ENCODE results near the gene RSPO4.

Gene RSPO4

GRCh38 chr20:946826-947225, 55.3 kb downstream of the RSPO4 start:
- H3K79me2 ChIP-seq (ENCODE audit: insufficient read depth, low read depth), result no peaks in the 10 kb centered on the region
- no peak overlapping the region for H3K4me3 ChIP-seq (IDR thresholded peaks at IDR 0.05; ENCODE audit: insufficient read depth, low read depth, low read length)
- H3K27me3 ChIP-seq (ENCODE audit: insufficient read depth, low read depth), result no peaks in the 10 kb centered on the region
- no peaks in the 10 kb centered on the region for H3K4me1 ChIP-seq (ENCODE audit: low read depth, poor library complexity, severe bottlenecking)
- H3K27ac ChIP-seq, result no peak overlapping the region
- no peaks in the 10 kb centered on the region for H3K36me3 ChIP-seq (ENCODE audit: insufficient read depth)
- H3K4me2 ChIP-seq, result no peak overlapping the region
- no peak overlapping the region for H2AFZ ChIP-seq (ENCODE audit: low read depth)
- no peak overlapping the region for H3K9ac ChIP-seq
- TF ChIP-seq CTCF (conservative IDR thresholded peaks at IDR 0.05; ENCODE audit: low read depth, low read length), result no peak
- H4K20me1 ChIP-seq (ENCODE audit: insufficient read depth), result no peaks in the 10 kb centered on the region

GRCh38 chr20:945841-946240, 56.3 kb downstream of the RSPO4 start:
- H3K27me3 ChIP-seq (ENCODE audit: insufficient read depth, low read depth), result no peaks in the 10 kb centered on the region
- TF ChIP-seq CTCF (conservative IDR thresholded peaks at IDR 0.05; ENCODE audit: low read depth, low read length), result no peak
- H3K4me3 ChIP-seq (IDR thresholded peaks at IDR 0.05; ENCODE audit: insufficient read depth, low read depth, low read length), result no peak overlapping the region
- H3K9ac ChIP-seq, result no peak overlapping the region
- H3K4me1 ChIP-seq (ENCODE audit: low read depth, poor library complexity, severe bottlenecking), result no peaks in the 10 kb centered on the region
- no peak overlapping the region for H2AFZ ChIP-seq (ENCODE audit: low read depth)
- H4K20me1 ChIP-seq (ENCODE audit: insufficient read depth), result no peaks in the 10 kb centered on the region
- H3K36me3 ChIP-seq (ENCODE audit: insufficient read depth), result no peaks in the 10 kb centered on the region
- H3K27ac ChIP-seq, result no peak overlapping the region
- H3K4me2 ChIP-seq, result no peak overlapping the region
- no peaks in the 10 kb centered on the region for H3K79me2 ChIP-seq (ENCODE audit: insufficient read depth, low read depth)

- no peak overlapping the region for H3K4me2 ChIP-seq
- no peak overlapping the region for H2AFZ ChIP-seq (ENCODE audit: low read depth)
- no peak for TF ChIP-seq CTCF (conservative IDR thresholded peaks at IDR 0.05; ENCODE audit: low read depth, low read length)
- H3K27me3 ChIP-seq (ENCODE audit: insufficient read depth, low read depth), result no peaks in the 10 kb centered on the region
- no peak overlapping the region for H3K9ac ChIP-seq
- no peak overlapping the region for H3K4me3 ChIP-seq (IDR thresholded peaks at IDR 0.05; ENCODE audit: insufficient read depth, low read depth, low read length)
- no peak overlapping the region for H3K27ac ChIP-seq
- H3K4me1 ChIP-seq (ENCODE audit: low read depth, poor library complexity, severe bottlenecking), result no peaks in the 10 kb centered on the region
- H4K20me1 ChIP-seq (ENCODE audit: insufficient read depth), result no peaks in the 10 kb centered on the region
- H3K36me3 ChIP-seq (ENCODE audit: insufficient read depth), result no peaks in the 10 kb centered on the region
- H3K79me2 ChIP-seq (ENCODE audit: insufficient read depth, low read depth), result no peaks in the 10 kb centered on the region
These were observed 57.2 kb downstream of the RSPO4 start for GRCh38 chr20:944774-945410.

GRCh38 chr20:944148-944547, 58.0 kb downstream of the RSPO4 start:
- Histone ChIP-seq H3K4me1 (ENCODE audit: low read depth, poor library complexity, severe bottlenecking) (no peaks in the 10 kb centered on the region), H3K27ac (no peak overlapping the region), H4K20me1 (ENCODE audit: insufficient read depth) (no peaks in the 10 kb centered on the region), H3K27me3 (ENCODE audit: insufficient read depth, low read depth) (no peaks in the 10 kb centered on the region), H3K4me2 (no peak overlapping the region), H3K4me3 (IDR thresholded peaks at IDR 0.05; ENCODE audit: insufficient read depth, low read depth, low read length) (no peak overlapping the region), H3K9ac (no peak overlapping the region), H3K36me3 (ENCODE audit: insufficient read depth) (no peaks in the 10 kb centered on the region), H3K79me2 (ENCODE audit: insufficient read depth, low read depth) (no peaks in the 10 kb centered on the region), H2AFZ (ENCODE audit: low read depth) (no peak overlapping the region)
- no peak for TF ChIP-seq CTCF (conservative IDR thresholded peaks at IDR 0.05; ENCODE audit: low read depth, low read length)
